ENCODE data around the gene PUS1.
A peak's percentile ranks its signal among the peaks of the same experiment; 100 is the strongest.
"Not testable (repeated sequence)": the region's sequence is repeated elsewhere in the genome, so short reads cannot be mapped to it uniquely, and the experiment has no call there.

Gene PUS1

GRCh38 chr12:131980263-131980662 is 51.2 kb downstream of the PUS1 start:
- no peak overlapping the region for H3K4me3 ChIP-seq (ENCODE audit: low read depth in 1 of 2, low read length in 1 of 2)
- TF ChIP-seq CTCF (IDR thresholded peaks at IDR 0.05) = no peak
- no peaks in the 10 kb centered on the region for H3K27me3 ChIP-seq
- H3K36me3 ChIP-seq = peaks cover 27% of the 10 kb centered on the region
- H3K27ac ChIP-seq = no peak overlapping the region
- H3K9me3 ChIP-seq = no peaks in the 10 kb centered on the region
- H3K4me1 ChIP-seq (ENCODE audit: control insufficient read depth in 1 of 2, insufficient read depth in 1 of 2, low read depth in 1 of 2, low read length in 1 of 2) = peaks cover 13 to 16% of the 10 kb centered on the region in 2 experiments

GRCh38 chr12:131981388-131981787 is 52.3 kb downstream of the PUS1 start:
- Histone ChIP-seq H3K27ac (no peak overlapping the region), H3K36me3 (peaks cover 27% of the 10 kb centered on the region), H3K4me3 (ENCODE audit: low read depth in 1 of 2, low read length in 1 of 2) (no peak overlapping the region), H3K4me1 (ENCODE audit: control insufficient read depth in 1 of 2, insufficient read depth in 1 of 2, low read depth in 1 of 2, low read length in 1 of 2) (peaks cover 22 to 26% of the 10 kb centered on the region in 2 experiments), H3K9me3 (no peaks in the 10 kb centered on the region), H3K27me3 (no peaks in the 10 kb centered on the region)
- no peak for TF ChIP-seq CTCF (IDR thresholded peaks at IDR 0.05)

- peaks cover 27% of the 10 kb centered on the region for H3K36me3 ChIP-seq
- no peak overlapping the region for H3K4me3 ChIP-seq (ENCODE audit: low read depth in 1 of 2, low read length in 1 of 2)
- H3K4me1 ChIP-seq (ENCODE audit: control insufficient read depth in 1 of 2, insufficient read depth in 1 of 2, low read depth in 1 of 2, low read length in 1 of 2) = peaks cover 29 to 33% of the 10 kb centered on the region in 2 experiments
- no peak for TF ChIP-seq CTCF (IDR thresholded peaks at IDR 0.05)
- H3K27ac ChIP-seq = no peak overlapping the region
- no peaks in the 10 kb centered on the region for H3K27me3 ChIP-seq
- no peaks in the 10 kb centered on the region for H3K9me3 ChIP-seq
Measured at GRCh38 chr12:131982041-131982440, 53.0 kb downstream of the PUS1 start.

GRCh38 chr12:131983026-131983425 is 54.0 kb downstream of the PUS1 start:
- Histone ChIP-seq H3K9me3 (no peaks in the 10 kb centered on the region), H3K27me3 (no peaks in the 10 kb centered on the region), H3K4me1 (ENCODE audit: control insufficient read depth in 1 of 2, insufficient read depth in 1 of 2, low read depth in 1 of 2, low read length in 1 of 2) (peaks cover 32 to 35% of the 10 kb centered on the region in 2 experiments), H3K36me3 (peaks cover 27% of the 10 kb centered on the region), H3K4me3 (ENCODE audit: low read depth in 1 of 2, low read length in 1 of 2) (no peak overlapping the region), H3K27ac (peak overlapping the region; percentile 85)
- no peak for TF ChIP-seq CTCF (IDR thresholded peaks at IDR 0.05)

GRCh38 chr12:131983554-131983953 is 54.5 kb downstream of the PUS1 start:
- no peak for TF ChIP-seq CTCF (IDR thresholded peaks at IDR 0.05)
- Histone ChIP-seq H3K4me1 (ENCODE audit: control insufficient read depth in 1 of 2, insufficient read depth in 1 of 2, low read depth in 1 of 2, low read length in 1 of 2) (peaks cover 32 to 35% of the 10 kb centered on the region in 2 experiments), H3K36me3 (peaks cover 30% of the 10 kb centered on the region), H3K27me3 (no peaks in the 10 kb centered on the region), H3K9me3 (no peaks in the 10 kb centered on the region), H3K27ac (peak overlapping the region; percentile 85), H3K4me3 (ENCODE audit: low read depth in 1 of 2, low read length in 1 of 2) (no peak overlapping the region)

- peaks cover 36% of the 10 kb centered on the region for H3K36me3 ChIP-seq
- H3K27me3 ChIP-seq = no peaks in the 10 kb centered on the region
- peaks cover 32 to 35% of the 10 kb centered on the region in 2 experiments for H3K4me1 ChIP-seq (ENCODE audit: control insufficient read depth in 1 of 2, insufficient read depth in 1 of 2, low read depth in 1 of 2, low read length in 1 of 2)
- no peak for TF ChIP-seq CTCF (IDR thresholded peaks at IDR 0.05)
- peak overlapping the region; percentile 58 to 73 for H3K4me3 ChIP-seq (ENCODE audit: low read depth in 1 of 2, low read length in 1 of 2)
- H3K9me3 ChIP-seq = no peaks in the 10 kb centered on the region
- peak overlapping the region; percentile 85 for H3K27ac ChIP-seq
Measured at GRCh38 chr12:131984334-131984733, 55.3 kb downstream of the PUS1 start.

GRCh38 chr12:131985510-131985875 is 56.4 kb downstream of the PUS1 start:
- Histone ChIP-seq H3K27ac (peak overlapping the region; percentile 85), H3K4me1 (ENCODE audit: control insufficient read depth in 1 of 2, insufficient read depth in 1 of 2, low read depth in 1 of 2, low read length in 1 of 2) (peaks cover 32 to 35% of the 10 kb centered on the region in 2 experiments), H3K4me3 (ENCODE audit: low read depth in 1 of 2, low read length in 1 of 2) (peak overlapping the region; percentile 58 to 73), H3K36me3 (peaks cover 42% of the 10 kb centered on the region)
- not testable (repeated sequence) for H3K27me3 ChIP-seq, H3K9me3 ChIP-seq

Measured in neutrophil (primary cell).